BE2C (cell line): ENCODE data around the gene LGI2. TPM values are rescaled to one million over a fixed set of nuclear protein-coding genes. Genes with fewer than 3 reads are reported as not detected.

Experiments
- DNase-seq: peaks from one replicate; pipeline ENCODE4 v3.0.0-alpha.2; 2020
- H3K27me3 ChIP-seq: fragments of 250-450 bp; sonication (Bioruptor Pico); 2 replicates; pipeline ENCODE4 v1.5.1; 2020; ENCODE audit warnings: mild to moderate bottlenecking
- H3K36me3 ChIP-seq: fragments of 250-450 bp; sonication (Bioruptor Pico); 2 replicates; pipeline ENCODE4 v1.5.1; 2020; ENCODE audit warnings: mild to moderate bottlenecking
- H3K4me1 ChIP-seq: fragments of 250-450 bp; sonication (Bioruptor Pico); 2 replicates; pipeline ENCODE4 v1.5.1; 2020
- H3K4me3 ChIP-seq: 2 replicates; pipeline ENCODE4 v1.5.1; 2011; ENCODE audit warnings: low read depth, low read length
- H3K9me3 ChIP-seq: fragments of 250-450 bp; sonication (Bioruptor Pico); 2 replicates; pipeline ENCODE4 v1.5.1; 2020
- polyA plus RNA-seq: library from polyadenylated mRNA; unstranded; fragments of >200 nt; gene quantifications from one replicate; pipeline ENCODE4 v1.2.1, GENCODE V29; 2012; ENCODE audit warnings: low read depth, missing spikeins; ENCODE audit not compliant: insufficient read length, insufficient read depth
- TF ChIP-seq, protein P1 (sequence below): IDR thresholded peaks from 2 replicates; pipeline ENCODE4 v1.5.1; 2012; ENCODE audit warnings: mild to moderate bottlenecking, low read depth, low read length

Gene LGI2, protein sequence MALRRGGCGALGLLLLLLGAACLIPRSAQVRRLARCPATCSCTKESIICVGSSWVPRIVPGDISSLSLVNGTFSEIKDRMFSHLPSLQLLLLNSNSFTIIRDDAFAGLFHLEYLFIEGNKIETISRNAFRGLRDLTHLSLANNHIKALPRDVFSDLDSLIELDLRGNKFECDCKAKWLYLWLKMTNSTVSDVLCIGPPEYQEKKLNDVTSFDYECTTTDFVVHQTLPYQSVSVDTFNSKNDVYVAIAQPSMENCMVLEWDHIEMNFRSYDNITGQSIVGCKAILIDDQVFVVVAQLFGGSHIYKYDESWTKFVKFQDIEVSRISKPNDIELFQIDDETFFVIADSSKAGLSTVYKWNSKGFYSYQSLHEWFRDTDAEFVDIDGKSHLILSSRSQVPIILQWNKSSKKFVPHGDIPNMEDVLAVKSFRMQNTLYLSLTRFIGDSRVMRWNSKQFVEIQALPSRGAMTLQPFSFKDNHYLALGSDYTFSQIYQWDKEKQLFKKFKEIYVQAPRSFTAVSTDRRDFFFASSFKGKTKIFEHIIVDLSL
- not detected for polyA plus RNA-seq

DNA sequence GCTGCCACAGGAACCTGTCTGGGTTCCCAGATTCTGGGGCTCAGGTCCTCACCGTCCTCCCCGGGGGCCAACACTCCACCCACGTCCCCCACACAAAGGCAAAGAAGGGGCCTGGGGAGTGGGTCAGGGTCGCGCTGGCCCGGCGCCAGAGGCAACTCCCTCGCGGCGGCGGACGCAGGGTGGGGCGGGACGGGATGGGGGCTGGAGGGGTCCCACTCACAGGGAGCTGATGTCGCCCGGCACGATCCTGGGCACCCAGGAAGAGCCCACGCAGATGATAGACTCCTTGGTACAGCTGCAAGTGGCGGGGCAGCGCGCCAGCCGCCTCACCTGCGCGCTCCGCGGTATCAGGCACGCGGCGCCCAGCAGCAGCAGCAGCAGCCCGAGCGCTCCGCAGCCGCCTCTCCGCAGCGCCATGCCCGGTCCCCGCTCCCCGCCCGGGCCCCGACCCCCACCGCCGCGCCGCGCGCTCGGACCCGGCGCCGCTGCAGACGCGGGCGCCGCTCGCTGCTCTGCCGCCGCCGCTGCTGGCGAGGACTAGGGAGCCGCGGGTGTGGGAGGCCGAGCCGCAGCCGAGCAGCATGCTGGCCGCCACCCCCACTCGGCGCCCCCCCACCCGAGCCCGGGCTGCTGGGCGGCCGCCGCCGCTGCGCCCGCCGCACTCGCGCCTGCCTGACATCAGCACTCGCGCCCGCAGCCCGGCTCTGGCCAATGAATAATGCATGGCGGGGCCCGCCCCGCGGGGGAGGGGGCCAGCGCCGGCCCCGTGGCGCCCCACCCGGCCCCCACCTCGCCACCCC is at the start of gene LGI2:
Gene LGI2 (minus strand): TSS at position 670 of the 800 bp plus-strand sequence. CDS start 253 bp downstream, at position 417.
- Histone ChIP-seq H3K36me3 (no peaks in the 10 kb centered on the region), H3K9me3 (no peaks in the 10 kb centered on the region), H3K4me3 (peak within 1 kb of the TSS; percentile 38; the same call in 1 of the 2 replicates), H3K4me1 (no peaks in the 10 kb centered on the region), H3K27me3 (peaks cover 47% of the 10 kb centered on the region)
- TF ChIP-seq, protein P1, sequence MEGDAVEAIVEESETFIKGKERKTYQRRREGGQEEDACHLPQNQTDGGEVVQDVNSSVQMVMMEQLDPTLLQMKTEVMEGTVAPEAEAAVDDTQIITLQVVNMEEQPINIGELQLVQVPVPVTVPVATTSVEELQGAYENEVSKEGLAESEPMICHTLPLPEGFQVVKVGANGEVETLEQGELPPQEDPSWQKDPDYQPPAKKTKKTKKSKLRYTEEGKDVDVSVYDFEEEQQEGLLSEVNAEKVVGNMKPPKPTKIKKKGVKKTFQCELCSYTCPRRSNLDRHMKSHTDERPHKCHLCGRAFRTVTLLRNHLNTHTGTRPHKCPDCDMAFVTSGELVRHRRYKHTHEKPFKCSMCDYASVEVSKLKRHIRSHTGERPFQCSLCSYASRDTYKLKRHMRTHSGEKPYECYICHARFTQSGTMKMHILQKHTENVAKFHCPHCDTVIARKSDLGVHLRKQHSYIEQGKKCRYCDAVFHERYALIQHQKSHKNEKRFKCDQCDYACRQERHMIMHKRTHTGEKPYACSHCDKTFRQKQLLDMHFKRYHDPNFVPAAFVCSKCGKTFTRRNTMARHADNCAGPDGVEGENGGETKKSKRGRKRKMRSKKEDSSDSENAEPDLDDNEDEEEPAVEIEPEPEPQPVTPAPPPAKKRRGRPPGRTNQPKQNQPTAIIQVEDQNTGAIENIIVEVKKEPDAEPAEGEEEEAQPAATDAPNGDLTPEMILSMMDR = no peak
- peak; percentile 48 for DNase-seq

DNA sequence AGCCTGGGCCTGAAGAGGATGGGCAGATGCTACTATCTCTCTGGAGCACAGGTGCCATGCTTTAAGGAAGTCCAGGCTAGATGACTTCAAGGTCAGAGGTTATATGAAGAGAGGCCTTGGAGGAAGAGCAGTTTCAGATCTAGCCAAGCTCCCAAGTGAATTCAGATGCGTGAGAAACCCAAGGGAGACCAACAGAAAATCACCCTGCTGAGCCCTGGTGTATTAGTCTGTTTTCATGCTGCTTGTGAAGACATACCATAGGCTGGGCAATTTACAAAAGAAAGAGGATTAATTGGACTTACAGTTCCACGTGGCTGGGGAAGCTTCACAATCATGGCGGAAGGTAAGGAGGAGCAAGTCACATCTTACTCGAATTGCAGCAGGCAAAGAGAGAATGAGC is 47.8 kb upstream of the LGI2 start:
- H3K4me1 ChIP-seq = no peaks in the 10 kb centered on the region
- DNase-seq = no peak
- TF ChIP-seq, protein P1 = no peak
- H3K27me3 ChIP-seq = peaks cover 6% of the 10 kb centered on the region
- no peaks in the 10 kb centered on the region for H3K36me3 ChIP-seq
- H3K9me3 ChIP-seq = no peaks in the 10 kb centered on the region
- H3K4me3 ChIP-seq = no peak overlapping the region

DNA sequence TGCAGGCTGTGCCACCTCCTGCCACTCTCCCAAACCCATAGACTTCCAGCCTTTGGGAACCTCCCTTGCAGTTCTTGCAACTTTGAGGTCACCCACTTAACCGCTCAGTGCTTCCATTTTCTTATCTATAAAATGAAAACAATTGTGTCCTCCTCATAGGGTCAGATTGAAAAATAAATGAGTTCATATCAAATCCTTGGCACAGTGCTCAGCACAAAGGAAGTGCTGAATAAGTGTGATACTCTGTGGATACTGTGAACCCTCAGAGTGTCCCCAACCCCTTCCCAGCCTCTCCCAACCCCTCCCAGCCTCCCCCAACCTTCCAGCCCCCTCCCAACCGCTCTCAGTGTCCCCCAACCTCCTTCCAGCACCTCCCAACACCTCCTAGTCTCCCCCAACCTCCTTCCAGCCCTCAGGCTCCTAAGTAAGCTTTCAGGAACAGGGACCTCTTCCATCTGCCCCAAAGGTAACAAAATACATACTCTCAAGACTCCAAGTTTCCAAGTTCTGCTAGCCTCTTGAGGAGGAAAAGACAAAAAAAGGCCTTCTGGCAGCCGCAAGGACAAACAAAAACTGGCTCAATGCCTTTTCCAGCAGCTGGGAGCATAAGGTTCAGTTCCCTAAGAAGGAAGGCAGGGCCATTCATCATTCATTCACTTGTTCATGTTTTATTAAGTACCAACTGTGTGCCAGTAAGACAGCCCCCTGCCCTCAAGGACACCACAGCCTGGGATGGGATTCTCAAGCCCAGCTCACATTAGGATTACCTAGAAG is 46.1 kb upstream of the LGI2 start:
- Histone ChIP-seq H3K4me1 (no peaks in the 10 kb centered on the region), H3K36me3 (no peaks in the 10 kb centered on the region), H3K27me3 (peaks cover 6% of the 10 kb centered on the region), H3K9me3 (no peaks in the 10 kb centered on the region), H3K4me3 (no peak overlapping the region)
- no peak for DNase-seq
- TF ChIP-seq, protein P1 = no peak

DNA sequence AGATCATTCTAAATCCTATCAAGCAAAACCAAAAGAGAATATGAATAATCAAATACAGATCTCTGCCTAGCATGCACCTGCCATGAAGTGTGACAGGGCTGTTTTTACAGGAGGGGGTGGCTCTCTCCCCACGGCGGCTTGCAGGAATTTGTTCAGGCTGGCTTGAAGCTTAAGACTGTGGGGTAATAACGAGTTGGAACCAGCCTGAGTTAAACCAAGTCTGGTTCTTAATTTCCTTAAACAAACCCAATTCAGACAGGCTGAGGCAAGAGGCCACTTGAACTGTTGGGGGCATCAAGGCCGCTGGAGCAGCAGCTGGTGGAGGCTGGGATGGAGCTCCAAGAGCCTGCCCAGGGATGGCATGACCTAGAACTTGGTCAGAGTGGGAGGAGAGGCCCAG is 45.1 kb upstream of the LGI2 start:
- peaks cover 6% of the 10 kb centered on the region for H3K27me3 ChIP-seq
- H3K36me3 ChIP-seq = no peaks in the 10 kb centered on the region
- H3K9me3 ChIP-seq = no peaks in the 10 kb centered on the region
- no peaks in the 10 kb centered on the region for H3K4me1 ChIP-seq
- H3K4me3 ChIP-seq = no peak overlapping the region
- DNase-seq = no peak
- TF ChIP-seq, protein P1 = no peak

DNA sequence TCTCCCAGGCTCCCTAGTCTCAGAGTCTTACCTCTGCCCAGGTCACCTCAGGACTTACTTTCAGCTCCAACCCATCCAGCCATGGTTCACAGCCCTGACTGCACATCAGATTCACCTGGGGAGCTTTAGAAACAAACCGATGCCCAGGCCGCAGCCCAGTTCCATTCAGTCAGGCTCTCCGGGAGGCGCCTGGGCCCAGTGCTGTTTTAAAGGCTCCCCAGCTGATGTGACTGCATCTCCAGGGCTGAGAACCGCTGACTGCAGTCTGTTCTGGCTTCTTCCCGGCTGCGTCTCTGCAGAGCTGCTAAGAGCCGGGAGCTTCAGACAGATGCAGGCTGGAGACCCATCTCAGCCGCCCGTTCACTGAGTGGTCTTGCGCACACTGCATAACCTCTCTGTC is 44.4 kb upstream of the LGI2 start:
- Histone ChIP-seq H3K4me1 (no peaks in the 10 kb centered on the region), H3K4me3 (no peak overlapping the region), H3K36me3 (no peaks in the 10 kb centered on the region), H3K27me3 (peaks cover 6% of the 10 kb centered on the region), H3K9me3 (no peaks in the 10 kb centered on the region)
- TF ChIP-seq, protein P1 = no peak
- no peak for DNase-seq
